ENCODE results near the gene ALKBH6.
"Not testable (repeated sequence)": the region's sequence is repeated elsewhere in the genome, so short reads cannot be mapped to it uniquely, and the experiment has no call there.

Gene ALKBH6

GRCh38 chr19:36014012-36014924 lies at the start of gene ALKBH6:
TSS of gene ALKBH6 (minus strand) at chr19:36014213. CDS start at chr19:36013397, 816 bp downstream.
- peak; percentile 99 for DNase-seq (ENCODE audit: low read depth)

GRCh38 chr19:36061367-36061766 lies 47.4 kb upstream of the ALKBH6 start:
- DNase-seq (ENCODE audit: low read depth): no peak

- peak; percentile 72 for DNase-seq (ENCODE audit: low read depth)
Observed at GRCh38 chr19:36060430-36060829, 46.4 kb upstream of the ALKBH6 start.

GRCh38 chr19:36059180-36059910 lies 45.3 kb upstream of the ALKBH6 start:
- no peak for DNase-seq (ENCODE audit: low read depth)

GRCh38 chr19:36058481-36059179 lies 44.6 kb upstream of the ALKBH6 start:
- no peak for DNase-seq (ENCODE audit: low read depth)

- peak; percentile 91 for DNase-seq (ENCODE audit: low read depth)
Observed at GRCh38 chr19:36054733-36055686, 41.0 kb upstream of the ALKBH6 start, which contains the start of gene WDR62. TSS of gene WDR62 (plus strand) at chr19:36054897. CDS start at chr19:36054972, 75 bp downstream.

GRCh38 chr19:36054119-36054732 lies 40.2 kb upstream of the ALKBH6 start, which contains the start of gene THAP8:
TSS of gene THAP8 (minus strand) at chr19:36054285. CDS start at chr19:36054217, 68 bp downstream.
- peak; percentile 99 for DNase-seq (ENCODE audit: low read depth)

GRCh38 chr19:36051637-36052036 lies 37.6 kb upstream of the ALKBH6 start:
- no peak for DNase-seq (ENCODE audit: low read depth)

- peak; percentile 15 for DNase-seq (ENCODE audit: low read depth)
Observed at GRCh38 chr19:36051236-36051635, 37.2 kb upstream of the ALKBH6 start.

- peak; percentile 22 for DNase-seq (ENCODE audit: low read depth)
Observed at GRCh38 chr19:36049080-36049698, 35.2 kb upstream of the ALKBH6 start.

- no peak for DNase-seq (ENCODE audit: low read depth)
Observed at GRCh38 chr19:36047835-36048234, 33.8 kb upstream of the ALKBH6 start.

GRCh38 chr19:36046443-36047050 lies 32.5 kb upstream of the ALKBH6 start:
- DNase-seq (ENCODE audit: low read depth): peak; percentile 47

- DNase-seq (ENCODE audit: low read depth): no peak
Observed at GRCh38 chr19:36043952-36044351, 29.9 kb upstream of the ALKBH6 start.

- DNase-seq (ENCODE audit: low read depth): peak; percentile 93
Observed at GRCh38 chr19:36041831-36042230, 27.8 kb upstream of the ALKBH6 start.

GRCh38 chr19:36041092-36041491 lies 27.1 kb upstream of the ALKBH6 start:
- DNase-seq (ENCODE audit: low read depth): not testable (repeated sequence)

- no peak for DNase-seq (ENCODE audit: low read depth)
Observed at GRCh38 chr19:36040495-36040894, 26.5 kb upstream of the ALKBH6 start.

- peak; percentile 48 for DNase-seq (ENCODE audit: low read depth)
Observed at GRCh38 chr19:36032251-36033104, 18.5 kb upstream of the ALKBH6 start, which contains the start of gene CLIP3. TSS of gene CLIP3 (minus strand) at chr19:36032873. CDS start at chr19:36032357, 516 bp downstream.

- no peak for DNase-seq (ENCODE audit: low read depth)
Observed at GRCh38 chr19:36031308-36031707, 17.3 kb upstream of the ALKBH6 start.
